Gastrocnemius medialis (tissue), 4 donors: ENCODE measurements around the gene EPHB2.

Experiments used
- POLR2A ChIP-seq, 2 donors: fragments of 450-650 bp; IDR thresholded peaks; one replicate each; pipeline ENCODE4 v1.6.1; 2017; ENCODE audit warnings: antibody characterized with exemption in 2 of 2, mild to moderate bottlenecking in 2 of 2, moderate library complexity in 2 of 2
- TF ChIP-seq, protein P1 (sequence below), 5 experiments: fragments of 450-650 bp in 3 of 5; fragments of 200-600 bp in 2 of 5; sonication (generic) in 2 of 5; IDR thresholded peaks in 4 of 5; conservative IDR thresholded peaks in 1 of 5; 1 replicate in 4 of 5; 2 replicates in 1 of 5; pipeline ENCODE4 v1.5.1; 2016 to 2019; ENCODE audit warnings: antibody characterized with exemption in 5 of 5, mild to moderate bottlenecking in 3 of 5, moderate library complexity in 3 of 5

DNA sequence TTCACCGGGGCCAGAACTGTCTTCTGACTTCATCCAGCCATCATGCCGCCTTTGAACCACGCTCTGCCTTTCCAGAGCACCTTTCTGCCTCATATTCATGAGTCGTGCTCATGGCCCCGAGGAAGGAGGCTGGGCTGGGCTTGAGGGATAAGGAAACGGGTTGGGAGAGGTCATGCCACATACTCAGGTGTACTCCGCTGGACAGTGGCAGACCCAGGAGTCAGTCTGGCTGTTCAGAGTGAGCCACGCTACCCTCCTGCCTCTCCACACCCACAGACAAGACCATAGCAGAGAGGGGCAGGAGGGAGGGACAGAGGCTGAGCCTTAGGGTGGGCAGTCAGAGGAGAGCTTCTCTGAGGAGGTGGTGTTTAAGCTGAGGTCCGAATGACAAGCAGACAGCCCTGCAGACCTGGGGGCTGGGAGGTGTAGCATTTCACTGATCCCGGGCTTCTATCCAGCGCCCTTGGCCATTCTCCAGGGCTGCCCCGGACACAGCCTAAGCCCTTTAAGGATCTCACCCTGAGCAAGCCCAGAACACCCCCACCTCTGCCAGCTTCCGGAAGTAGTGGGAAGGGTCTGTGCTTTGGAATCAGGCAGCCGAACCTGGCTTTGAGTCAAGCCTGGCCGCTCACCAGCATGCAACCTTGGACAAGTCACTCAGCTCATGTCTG, 159.7 kb downstream of the EPHB2 start:
- TF ChIP-seq, protein P1, sequence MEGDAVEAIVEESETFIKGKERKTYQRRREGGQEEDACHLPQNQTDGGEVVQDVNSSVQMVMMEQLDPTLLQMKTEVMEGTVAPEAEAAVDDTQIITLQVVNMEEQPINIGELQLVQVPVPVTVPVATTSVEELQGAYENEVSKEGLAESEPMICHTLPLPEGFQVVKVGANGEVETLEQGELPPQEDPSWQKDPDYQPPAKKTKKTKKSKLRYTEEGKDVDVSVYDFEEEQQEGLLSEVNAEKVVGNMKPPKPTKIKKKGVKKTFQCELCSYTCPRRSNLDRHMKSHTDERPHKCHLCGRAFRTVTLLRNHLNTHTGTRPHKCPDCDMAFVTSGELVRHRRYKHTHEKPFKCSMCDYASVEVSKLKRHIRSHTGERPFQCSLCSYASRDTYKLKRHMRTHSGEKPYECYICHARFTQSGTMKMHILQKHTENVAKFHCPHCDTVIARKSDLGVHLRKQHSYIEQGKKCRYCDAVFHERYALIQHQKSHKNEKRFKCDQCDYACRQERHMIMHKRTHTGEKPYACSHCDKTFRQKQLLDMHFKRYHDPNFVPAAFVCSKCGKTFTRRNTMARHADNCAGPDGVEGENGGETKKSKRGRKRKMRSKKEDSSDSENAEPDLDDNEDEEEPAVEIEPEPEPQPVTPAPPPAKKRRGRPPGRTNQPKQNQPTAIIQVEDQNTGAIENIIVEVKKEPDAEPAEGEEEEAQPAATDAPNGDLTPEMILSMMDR (IDR thresholded peaks at IDR 0.05 in 4 of 5, conservative IDR thresholded peaks at IDR 0.05 in 1 of 5), result no peak
- TF ChIP-seq POLR2A (IDR thresholded peaks at IDR 0.05), result no peak
